ENCODE data around the gene ACOX2. TPM values are rescaled to one million over a fixed set of nuclear protein-coding genes. Genes with fewer than 3 reads are reported as not detected.

Gene ACOX2
- total RNA-seq, 1 experiment from 2014 or later = 12.8 TPM

- H2AFZ ChIP-seq (ENCODE audit: low read depth, low read length, poor library complexity, severe bottlenecking) = no peak overlapping the region
- no peaks in the 10 kb centered on the region for H3K9me3 ChIP-seq (ENCODE audit: control insufficient read depth in 1 of 2, insufficient read depth in 1 of 2, low read depth in 1 of 2, low read length in 2 of 2)
- no TSS peak for BruUV-seq (replicated peaks)
- ChIA-PET CTCF (no interaction called here), RAD21 (ENCODE audit: low non-redundant PET in 1 of 2, low total read pairs in 2 of 2, uncharacterized antibody in 2 of 2, unreplicated experiment in 2 of 2) (no interaction called here), POLR2A (no interaction called here)
- peaks cover 0 to 5% of the 10 kb centered on the region in 2 experiments; a peak in 1 of 4 replicates for H3K36me3 ChIP-seq (ENCODE audit: control insufficient read depth in 1 of 2, insufficient read depth in 2 of 2, low read length in 2 of 2)
- H3K4me3 ChIP-seq (replicated peaks in 1 of 2; ENCODE audit: low read depth in 1 of 2, low read length in 2 of 2) = no peak overlapping the region
- no peaks in the 10 kb centered on the region for H4K20me1 ChIP-seq (ENCODE audit: insufficient read depth)
- H3K4me2 ChIP-seq (ENCODE audit: low read length) = no peak overlapping the region
- no peaks in the 10 kb centered on the region for H3K27me3 ChIP-seq (ENCODE audit: insufficient read depth, low read length)
- TF ChIP-seq SIN3A (IDR thresholded peaks at IDR 0.05; ENCODE audit: low read depth) (no peak), CTCF (IDR thresholded peaks at IDR 0.05 in 2 of 3, conservative IDR thresholded peaks at IDR 0.05 in 1 of 3; ENCODE audit: borderline replicate concordance in 1 of 3, insufficient read depth in 1 of 3, low read depth in 2 of 3, low read length in 2 of 3) (no peak)
- no peaks in the 10 kb centered on the region for H3K4me1 ChIP-seq (ENCODE audit: control insufficient read depth in 1 of 2, insufficient read depth in 2 of 2, low read length in 2 of 2)
- H3K9me2 ChIP-seq (ENCODE audit: insufficient read depth) = no peaks in the 10 kb centered on the region
- ATAC-seq = no peak
- no peak overlapping the region for H3K9ac ChIP-seq (ENCODE audit: low read length)
- H3K79me2 ChIP-seq (ENCODE audit: insufficient read depth, low read length) = peaks cover 11% of the 10 kb centered on the region
- H3K27ac ChIP-seq (ENCODE audit: low read depth, low read length) = no peak overlapping the region
- intact Hi-C loops (cut with micrococcal nuclease) = no loop called here
- DNase-seq (ENCODE audit: low read depth, low spot score) = no peak
Measured at GRCh38 chr3:58507356-58508078, 29.5 kb downstream of the ACOX2 start.

GRCh38 chr3:58502872-58503271 is 34.1 kb downstream of the ACOX2 start:
- H3K4me3 ChIP-seq (replicated peaks in 1 of 2; ENCODE audit: low read depth in 1 of 2, low read length in 2 of 2) = no peak overlapping the region
- CTCF ChIA-PET = no interaction called here
- H3K9ac ChIP-seq (ENCODE audit: low read length) = no peak overlapping the region
- ATAC-seq = no peak
- H3K27me3 ChIP-seq (ENCODE audit: insufficient read depth, low read length) = no peaks in the 10 kb centered on the region
- H3K4me1 ChIP-seq (ENCODE audit: control insufficient read depth in 1 of 2, insufficient read depth in 2 of 2, low read length in 2 of 2) = no peaks in the 10 kb centered on the region
- no peak overlapping the region for H3K27ac ChIP-seq (ENCODE audit: low read depth, low read length)
- RAD21 ChIA-PET (ENCODE audit: low non-redundant PET in 1 of 2, low total read pairs in 2 of 2, uncharacterized antibody in 2 of 2, unreplicated experiment in 2 of 2) = no interaction called here
- POLR2A ChIA-PET = no interaction called here
- H2AFZ ChIP-seq (ENCODE audit: low read depth, low read length, poor library complexity, severe bottlenecking) = no peak overlapping the region
- peaks cover 52% of the 10 kb centered on the region for H3K79me2 ChIP-seq (ENCODE audit: insufficient read depth, low read length)
- H3K9me2 ChIP-seq (ENCODE audit: insufficient read depth) = no peaks in the 10 kb centered on the region
- DNase-seq (ENCODE audit: low read depth, low spot score) = no peak
- H3K9me3 ChIP-seq (ENCODE audit: control insufficient read depth in 1 of 2, insufficient read depth in 1 of 2, low read depth in 1 of 2, low read length in 2 of 2) = no peaks in the 10 kb centered on the region
- no TSS peak for BruUV-seq (replicated peaks)
- peaks cover 5 to 14% of the 10 kb centered on the region in 2 experiments; a peak in 1 of 4 replicates for H3K36me3 ChIP-seq (ENCODE audit: control insufficient read depth in 1 of 2, insufficient read depth in 2 of 2, low read length in 2 of 2)
- no peaks in the 10 kb centered on the region for H4K20me1 ChIP-seq (ENCODE audit: insufficient read depth)
- H3K4me2 ChIP-seq (ENCODE audit: low read length) = no peak overlapping the region
- intact Hi-C loops (cut with micrococcal nuclease) = no loop called here
- no peak for TF ChIP-seq REST (IDR thresholded peaks at IDR 0.05; ENCODE audit: low read depth)
- TF ChIP-seq RAD21 (IDR thresholded peaks at IDR 0.05; ENCODE audit: low read depth) = no peak
- TF ChIP-seq POLR2A (IDR thresholded peaks at IDR 0.05; ENCODE audit: borderline replicate concordance, extremely low read depth, insufficient read depth, insufficient read length) = no peak
- TF ChIP-seq SRF (IDR thresholded peaks at IDR 0.05; ENCODE audit: low read depth) = no peak
- TF ChIP-seq CEBPB (IDR thresholded peaks at IDR 0.05; ENCODE audit: low read depth) = no peak
- no peak for TF ChIP-seq SIN3A (IDR thresholded peaks at IDR 0.05; ENCODE audit: low read depth)
- no peak for TF ChIP-seq EZH2phosphoT487 (IDR thresholded peaks at IDR 0.05; ENCODE audit: borderline replicate concordance)
- TF ChIP-seq, protein P1, sequence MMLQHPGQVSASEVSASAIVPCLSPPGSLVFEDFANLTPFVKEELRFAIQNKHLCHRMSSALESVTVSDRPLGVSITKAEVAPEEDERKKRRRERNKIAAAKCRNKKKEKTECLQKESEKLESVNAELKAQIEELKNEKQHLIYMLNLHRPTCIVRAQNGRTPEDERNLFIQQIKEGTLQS (IDR thresholded peaks at IDR 0.05) = no peak
- no peak for TF ChIP-seq ELF1 (IDR thresholded peaks at IDR 0.05; ENCODE audit: borderline replicate concordance, low read depth)
- no peak for TF ChIP-seq CTCF (IDR thresholded peaks at IDR 0.05 in 2 of 3, conservative IDR thresholded peaks at IDR 0.05 in 1 of 3; ENCODE audit: borderline replicate concordance in 1 of 3, insufficient read depth in 1 of 3, low read depth in 2 of 3, low read length in 2 of 3)
